Measurements from ENCODE around the gene SRSF10.
A peak's percentile ranks its signal among the peaks of the same experiment; 100 is the strongest.
"Not testable (repeated sequence)": the region's sequence is repeated elsewhere in the genome, so short reads cannot be mapped to it uniquely, and the experiment has no call there.

SRSF10 gene

DNA sequence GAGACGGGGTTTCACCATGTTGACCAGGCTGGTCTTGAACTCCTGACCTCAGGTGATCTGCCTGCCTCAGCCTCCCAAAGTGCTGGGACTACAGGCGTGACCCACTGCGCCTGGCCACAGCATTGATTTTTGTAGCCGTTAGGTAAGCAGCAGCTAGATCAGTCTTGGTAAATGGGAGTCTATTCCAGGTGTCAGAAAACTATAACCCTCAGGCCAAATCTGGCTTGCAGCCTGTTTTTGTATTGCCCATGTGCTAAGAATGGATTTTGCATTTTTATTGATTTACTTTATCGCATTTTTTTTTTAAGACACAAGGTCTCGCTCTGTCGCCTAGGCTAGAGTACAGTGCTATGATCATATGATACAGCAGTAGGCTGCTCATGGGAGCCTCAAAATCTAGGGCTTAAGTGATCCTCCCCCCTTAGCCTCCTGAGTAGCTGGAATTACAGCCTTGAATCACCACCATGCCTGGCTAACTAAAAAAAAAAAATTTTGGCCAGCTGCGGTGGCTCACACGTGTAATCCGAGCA lies 16.6 kb upstream of the SRSF10 start:
- no peak for DNase-seq

DNA sequence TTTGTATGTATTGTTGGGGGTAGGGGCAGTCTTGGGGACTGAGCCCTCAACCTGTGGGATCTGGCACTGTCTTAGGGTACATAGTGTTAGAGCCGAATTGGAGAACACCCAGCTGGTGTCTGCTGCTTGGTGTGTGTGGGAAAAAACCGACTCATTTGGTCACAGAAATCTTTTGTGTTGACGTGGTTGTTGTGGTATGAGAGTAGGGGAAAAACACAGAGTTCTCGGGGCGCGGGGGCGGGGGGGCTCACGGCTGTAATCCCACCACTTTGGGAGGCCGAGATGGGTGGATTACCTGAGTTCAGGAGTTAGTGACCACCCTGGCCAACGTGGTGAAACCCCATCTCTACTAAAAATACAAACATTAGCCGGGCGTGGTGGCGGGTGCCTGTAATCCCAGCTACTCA lies 15.3 kb upstream of the SRSF10 start:
- DNase-seq = no peak

DNA sequence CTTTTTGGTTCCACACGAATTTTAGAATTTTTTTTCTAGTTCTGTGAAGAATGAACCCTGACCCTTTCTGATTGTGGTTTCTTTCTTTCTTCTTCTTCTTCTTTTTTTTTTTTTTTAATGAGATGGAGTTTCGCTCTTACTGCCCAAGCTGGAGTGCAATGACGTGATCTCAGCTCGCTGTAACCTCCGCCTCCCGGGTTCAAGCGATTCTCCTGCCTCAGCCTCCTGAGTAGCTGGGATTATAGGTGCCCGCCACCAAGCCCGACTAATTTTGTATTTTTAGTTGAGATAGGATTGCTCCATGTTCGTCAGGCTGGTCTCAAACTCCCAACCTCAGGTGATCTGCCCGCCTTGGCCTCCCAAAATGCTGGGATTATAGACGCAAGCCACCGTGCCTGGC lies 11.9 kb upstream of the SRSF10 start:
- not testable (repeated sequence) for DNase-seq

DNA sequence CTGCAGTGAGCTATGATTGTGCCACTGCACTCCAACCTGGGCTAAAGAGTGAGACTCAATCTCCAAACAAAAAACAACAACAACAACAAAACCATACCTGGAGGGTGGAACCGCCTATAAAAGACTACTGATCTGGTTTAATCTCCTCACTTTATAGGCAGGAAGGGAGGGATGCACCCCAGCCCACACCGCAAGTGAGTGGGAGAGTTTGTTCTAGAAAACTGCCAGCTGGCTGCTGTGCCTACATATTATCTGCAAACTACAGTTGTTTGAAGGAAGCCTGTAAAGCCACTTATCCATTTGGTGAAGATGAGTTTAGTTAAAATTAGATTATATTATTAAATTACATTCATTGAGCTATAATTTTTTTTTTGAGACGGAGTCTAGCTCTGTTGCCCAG lies 9.1 kb upstream of the SRSF10 start:
- no peak for DNase-seq

DNA sequence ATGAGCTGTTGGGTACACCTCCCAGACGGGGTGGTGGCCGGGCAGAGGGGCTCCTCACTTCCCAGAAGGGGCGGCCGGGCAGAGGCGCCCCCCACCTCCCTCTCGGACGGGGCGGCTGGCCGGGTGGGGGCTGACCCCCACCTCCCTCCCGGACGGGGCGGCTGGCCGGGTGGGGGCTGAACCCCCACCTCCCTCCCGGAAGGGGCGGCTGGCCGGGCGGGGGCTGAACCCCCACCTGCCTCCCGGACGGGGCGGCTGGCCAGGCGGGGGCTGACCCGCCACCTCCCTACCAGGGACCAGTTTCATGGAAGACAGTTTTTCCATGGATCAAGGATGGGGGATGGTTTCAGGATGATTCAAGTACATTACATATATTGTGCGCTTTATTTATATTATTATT lies 6.9 kb upstream of the SRSF10 start:
- DNase-seq = not testable (repeated sequence)

DNA sequence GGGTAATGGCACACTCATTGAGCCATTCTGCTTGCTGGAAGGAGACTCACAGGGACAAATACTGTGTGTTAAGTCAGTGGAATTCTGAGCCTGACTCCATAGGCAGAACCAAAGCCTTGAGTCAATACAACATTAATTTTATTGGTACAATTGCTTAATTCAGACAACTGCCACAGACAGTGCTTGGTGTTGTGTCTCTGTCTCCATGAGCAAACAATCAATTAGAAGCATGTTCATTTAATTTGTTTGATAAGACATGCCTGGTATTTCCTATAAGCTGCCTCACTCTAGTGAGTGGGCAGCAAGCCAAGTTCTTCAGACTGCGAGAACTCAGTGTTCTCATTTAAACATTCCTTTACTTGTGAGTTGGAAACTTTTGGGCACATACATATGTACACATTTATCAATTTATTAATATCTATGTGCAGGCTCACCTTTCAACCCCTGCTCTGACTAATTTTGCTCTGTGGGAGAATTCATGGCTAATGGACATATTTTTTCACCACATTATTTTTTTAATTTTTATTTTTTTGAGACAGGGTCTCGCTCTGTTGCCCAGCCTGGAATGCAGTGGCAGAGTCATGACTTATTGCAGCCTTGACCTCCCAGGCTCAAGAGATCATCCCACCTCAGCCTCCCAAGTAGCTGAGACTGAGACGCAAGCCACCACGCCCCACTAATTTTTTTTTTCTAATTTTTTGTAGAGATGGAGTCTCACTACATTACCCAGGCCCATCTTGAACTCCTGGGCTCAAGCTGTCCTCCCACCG lies 4.5 kb upstream of the SRSF10 start:
- DNase-seq = no peak

- DNase-seq = no peak
Measured at GRCh38 chr1:23980728-23981070, 572 bp upstream of the SRSF10 start.

GRCh38 chr1:23979387-23979880 lies 693 bp downstream of the SRSF10 start:
- DNase-seq = no peak

DNA sequence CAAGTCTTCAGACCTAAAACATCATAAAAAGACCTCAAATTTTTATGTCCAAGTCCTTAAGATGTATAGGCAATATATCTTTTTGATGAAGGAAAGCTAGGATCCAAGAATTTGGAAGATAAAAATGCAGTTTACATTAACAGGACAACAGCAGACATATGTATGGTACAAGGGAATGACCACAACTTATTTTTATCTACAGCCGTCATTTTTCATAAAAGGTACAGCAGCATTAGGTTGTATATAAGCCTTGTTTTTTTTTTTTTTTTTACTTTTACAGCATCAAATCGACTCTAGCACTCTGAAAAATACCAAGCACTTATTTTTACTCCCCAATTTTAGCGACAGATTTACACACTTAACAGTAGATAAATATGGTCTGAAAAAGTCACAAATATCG lies 1.3 kb downstream of the SRSF10 start:
- no peak for DNase-seq

DNA sequence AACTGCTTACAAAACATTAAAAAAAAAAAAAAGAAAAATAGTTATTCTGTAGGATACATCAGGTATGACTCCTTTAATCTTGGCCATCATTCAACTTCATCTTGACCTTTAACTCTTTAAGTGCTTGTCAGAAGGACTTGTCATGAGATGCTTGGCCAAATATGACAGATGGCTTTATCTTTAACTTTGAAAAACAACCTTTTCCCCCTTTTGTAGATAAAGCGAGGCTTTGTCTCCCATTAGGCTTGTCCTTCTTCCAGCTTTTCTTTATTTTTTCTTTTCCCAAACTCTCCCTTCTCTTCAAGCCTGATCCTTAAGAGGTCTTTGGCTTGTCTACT lies 2.3 kb downstream of the SRSF10 start:
- DNase-seq = no peak

DNA sequence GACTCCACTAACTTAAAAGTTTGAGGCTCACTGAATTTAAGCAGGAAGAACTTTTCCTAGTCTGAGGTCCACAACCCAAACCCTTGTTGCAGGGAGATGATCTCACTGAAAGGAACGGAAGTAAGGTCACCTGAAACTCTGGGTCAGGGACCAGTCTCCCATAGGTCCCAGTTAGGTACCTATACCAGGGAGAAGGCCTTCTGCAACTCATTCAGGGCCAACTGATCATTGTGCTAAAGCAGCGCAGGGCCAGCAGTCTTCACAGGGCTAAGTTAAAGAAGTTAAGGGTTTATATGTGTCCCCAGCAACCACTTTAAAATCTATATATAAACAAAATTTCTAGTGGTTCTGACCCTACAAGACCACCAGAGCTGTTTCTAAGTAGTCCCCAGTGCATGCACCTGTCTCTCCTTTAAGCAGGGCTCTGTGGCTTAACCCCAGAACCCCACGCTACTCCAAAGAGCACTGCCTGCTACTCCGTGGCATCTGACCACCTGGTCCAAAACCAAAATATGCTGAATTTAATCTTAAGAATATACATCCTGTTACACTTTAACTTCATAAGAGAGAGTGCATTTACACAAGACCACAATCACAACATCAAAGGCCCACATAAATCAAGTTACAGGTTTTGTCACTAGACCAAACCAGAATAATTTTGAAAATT lies 2.8 kb downstream of the SRSF10 start:
- DNase-seq = no peak

GRCh38 chr1:23967871-23968270 lies 12.3 kb downstream of the SRSF10 start:
- DNase-seq = no peak

DNA sequence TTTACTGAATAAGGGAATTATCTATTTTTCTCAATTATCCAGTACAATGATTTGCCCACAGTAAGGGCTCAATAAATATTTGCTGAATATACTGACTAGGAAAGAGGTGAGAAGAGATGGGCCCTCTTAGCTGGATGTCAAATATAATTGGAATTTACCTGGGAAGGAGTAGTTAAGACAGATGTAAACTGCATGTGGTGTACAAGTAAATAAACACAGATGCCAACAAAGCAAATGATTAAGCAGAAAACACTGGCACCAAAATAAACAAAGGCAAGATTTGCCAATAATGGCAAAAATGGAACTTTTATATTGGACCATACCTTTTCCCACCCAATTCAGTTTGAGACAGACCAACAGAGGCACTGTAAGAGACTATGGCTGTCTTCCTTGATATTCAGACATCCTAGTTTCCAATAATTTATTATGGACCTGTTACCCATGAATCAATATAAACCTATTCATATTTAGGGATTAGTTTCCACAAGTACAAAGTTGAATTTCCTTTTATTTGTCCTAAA lies 13.1 kb downstream of the SRSF10 start:
- DNase-seq = no peak

DNA sequence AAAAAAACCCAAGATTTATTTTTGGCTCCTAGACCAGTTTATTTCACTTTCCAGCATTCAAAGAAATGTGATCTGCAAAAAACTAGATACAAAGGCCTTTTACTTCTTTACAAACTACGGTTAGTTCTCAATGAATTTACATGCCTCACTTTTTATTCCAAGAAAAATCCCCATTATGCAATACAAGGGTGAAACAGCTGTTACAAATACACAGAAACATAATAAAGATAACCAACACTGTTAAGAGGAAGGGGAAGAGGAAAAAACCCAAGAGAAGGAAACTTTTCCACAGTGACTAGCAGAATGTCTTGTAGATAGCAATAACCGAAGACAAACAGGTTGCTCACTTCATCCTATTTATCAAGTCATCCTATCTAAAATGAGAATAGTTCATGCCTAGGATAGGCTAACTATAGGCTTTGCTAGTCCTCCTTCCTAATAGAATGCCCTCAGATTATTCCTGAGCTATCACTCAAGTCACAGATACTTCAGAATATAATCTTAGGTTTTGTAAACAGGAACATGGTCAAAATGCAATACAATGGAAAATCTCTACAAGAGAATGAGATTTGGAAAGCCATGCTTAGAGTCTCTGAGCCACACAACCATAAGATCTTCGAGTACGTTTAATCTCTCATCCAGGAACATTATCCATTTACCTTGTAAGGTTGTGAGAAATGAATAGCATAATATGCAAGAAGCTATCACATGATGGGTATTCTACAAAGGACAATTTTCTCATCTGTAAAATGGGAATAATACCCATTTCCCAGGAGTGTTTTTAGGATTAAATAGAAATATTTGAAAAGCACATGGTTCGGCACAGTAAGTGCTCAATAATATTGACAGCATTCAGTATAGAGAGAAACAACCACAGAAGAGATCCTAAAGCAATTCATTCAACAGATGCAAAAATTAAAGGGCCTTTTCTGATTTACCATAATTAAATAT lies 15.1 kb downstream of the SRSF10 start:
- DNase-seq = no peak

DNA sequence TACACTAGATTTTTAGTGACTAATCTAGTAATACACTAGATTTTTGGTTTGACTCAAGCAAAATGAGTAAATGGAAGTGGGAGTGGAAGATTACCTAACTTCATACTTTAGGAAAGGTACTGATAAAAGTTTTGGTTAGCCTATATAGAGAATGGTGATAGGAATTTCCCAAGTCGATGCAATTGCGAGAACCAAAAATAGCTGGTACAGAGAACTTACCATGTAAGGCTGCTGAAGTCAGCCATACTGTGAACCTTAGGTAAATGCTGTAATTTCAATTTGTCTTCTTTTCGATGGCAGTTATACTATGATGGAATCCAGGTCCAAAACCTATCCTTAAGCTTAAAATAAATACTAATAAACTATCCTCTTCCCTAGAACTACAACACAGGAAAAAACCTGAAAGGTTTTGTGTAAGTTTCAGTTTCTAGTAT lies 15.9 kb downstream of the SRSF10 start:
- DNase-seq = no peak

DNA sequence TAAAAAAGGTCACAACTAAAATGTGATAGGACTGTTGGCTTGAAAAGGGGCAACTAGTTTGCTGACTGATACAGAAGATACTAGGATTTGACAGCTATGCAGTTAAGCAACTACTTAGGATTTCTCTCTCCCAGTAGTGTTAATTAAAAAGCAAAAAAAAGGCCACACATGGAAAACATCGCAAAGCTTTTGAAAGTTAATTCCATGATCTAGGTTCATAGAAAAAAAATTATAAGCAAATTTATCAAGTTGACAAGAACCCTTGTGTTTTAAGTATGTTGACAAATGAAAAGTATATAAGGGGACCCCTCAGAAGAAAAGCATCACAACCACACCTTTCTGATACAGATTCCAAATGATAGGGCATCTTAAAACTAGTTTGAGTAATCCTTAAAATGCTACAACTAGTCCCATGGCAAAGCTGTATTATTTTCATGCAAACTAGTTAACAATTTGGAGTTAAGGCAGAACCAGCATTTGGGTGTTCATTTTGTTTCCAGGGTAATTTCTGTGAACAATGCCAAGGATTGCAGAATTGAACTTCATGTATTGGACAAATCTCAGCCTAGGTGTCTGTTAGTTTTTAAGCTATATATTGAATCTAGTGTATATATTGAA lies 16.4 kb downstream of the SRSF10 start:
- no peak for DNase-seq

DNA sequence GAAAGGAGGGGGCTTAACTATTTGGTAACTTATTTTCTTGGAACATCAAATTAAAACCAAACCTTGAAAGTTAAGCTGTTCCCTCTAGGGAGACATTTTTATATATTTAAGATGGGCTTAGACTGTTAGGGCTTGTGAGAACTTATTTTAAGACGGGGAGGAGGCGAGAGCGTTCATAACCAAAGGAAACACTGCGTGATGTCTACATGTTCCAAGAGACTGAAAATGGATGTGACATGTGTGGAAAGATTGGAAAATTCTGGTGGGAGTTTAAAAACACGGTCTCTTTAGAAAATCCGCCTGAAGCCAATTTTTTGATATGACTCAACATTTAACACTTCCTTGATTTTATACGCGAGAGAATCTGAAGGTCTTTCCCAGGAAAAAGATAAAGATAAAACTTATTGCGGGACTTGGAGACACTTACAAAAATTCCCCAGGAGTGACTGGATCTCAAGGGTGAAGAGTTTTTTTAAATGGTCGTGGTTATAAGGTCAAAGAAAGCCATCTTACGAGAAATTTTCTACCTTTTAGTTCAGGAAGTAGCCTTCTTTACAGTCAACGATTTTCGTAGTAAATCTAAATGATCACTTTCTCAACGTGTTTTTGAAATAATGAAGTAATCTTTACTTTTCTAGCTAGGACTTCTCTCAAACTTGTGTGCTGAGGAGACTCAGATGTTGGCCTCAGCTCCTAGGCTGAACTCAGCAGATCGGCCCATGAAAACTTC lies 19.7 kb downstream of the SRSF10 start:
- DNase-seq = no peak

DNA sequence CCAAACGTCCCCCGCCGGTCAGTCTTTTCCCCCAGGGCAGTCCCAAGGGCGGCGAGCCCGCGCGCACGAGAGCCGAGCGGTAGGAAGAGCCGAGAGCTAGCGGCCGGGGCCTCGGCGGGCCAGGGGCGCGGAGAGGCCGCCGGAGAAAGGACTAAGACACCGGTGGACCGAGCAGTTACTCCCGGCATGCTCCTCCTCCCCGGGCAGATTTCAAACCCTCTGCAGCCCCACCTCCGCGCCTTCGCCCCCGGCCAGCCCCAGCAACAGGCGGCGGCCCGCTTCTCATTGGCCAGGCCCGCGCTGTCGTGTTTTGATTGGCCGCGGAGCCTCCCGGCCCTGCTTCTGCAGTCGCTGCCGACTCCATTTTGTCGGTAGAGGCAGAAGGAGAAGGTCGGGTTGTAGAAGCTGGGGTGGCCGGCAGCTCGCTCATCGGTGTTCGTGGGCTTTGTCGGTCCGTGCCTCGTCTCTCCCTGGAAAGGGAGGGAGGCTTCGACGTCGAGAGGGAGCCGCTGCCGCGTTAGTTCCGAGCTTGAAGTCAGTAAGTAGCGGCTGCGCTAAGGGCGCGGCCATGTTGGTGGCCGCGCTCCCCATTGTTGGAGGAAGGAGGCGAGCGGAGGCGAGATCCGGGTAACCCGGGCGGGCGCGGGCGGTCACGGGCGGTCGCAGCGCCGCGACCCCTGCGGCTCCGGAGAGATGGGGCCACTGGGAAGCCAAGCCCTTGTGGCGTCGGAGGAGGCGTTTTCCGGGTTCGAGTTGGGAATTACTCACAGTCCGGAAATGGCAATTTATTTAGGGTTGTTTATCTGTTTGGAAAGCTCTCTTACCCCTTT lies 20.5 kb downstream of the SRSF10 start, which contains the start of gene PNRC2:
Gene PNRC2 (plus strand): TSS at position 368 of the 830 bp plus-strand sequence. CDS start 1,630 bp downstream, outside the sequence.
- peak; percentile 90 for DNase-seq

DNA sequence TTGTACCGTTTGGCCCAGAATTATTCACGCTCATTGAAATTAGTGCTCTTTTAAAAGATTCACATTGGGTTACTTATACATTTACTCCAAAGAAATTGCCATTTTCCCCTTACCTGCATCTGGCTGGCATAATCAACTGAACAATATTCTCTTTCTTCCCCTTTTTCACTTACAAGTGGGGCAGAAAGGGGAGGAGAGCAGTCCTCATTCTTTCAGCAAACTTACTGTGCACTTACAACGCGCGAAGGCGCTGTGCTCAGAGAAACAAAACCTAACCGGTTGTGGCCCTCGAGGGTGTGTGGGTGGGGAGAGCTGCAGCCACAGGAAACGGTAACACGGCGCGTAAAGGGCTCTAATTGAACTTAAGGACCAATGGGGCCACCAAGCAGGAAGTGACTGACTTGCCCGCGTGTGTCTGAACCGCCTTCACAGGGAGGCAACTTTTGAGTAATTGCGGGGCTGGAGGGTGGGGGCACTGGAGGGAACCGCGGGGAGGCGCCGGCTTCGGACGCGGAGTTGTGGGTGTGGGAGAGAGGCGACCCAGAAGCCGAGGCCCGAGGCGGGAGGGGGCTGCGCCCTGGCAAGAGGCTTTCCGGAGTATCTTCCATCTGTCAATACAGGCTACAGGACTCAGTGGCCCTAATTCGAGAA lies 21.2 kb downstream of the SRSF10 start:
- peak; percentile 84 for DNase-seq
